Mesodermal cell (in vitro differentiated cells): ENCODE results near the gene ATXN1L.
"Not testable (repeated sequence)": the region's sequence is repeated elsewhere in the genome, so short reads cannot be mapped to it uniquely, and the experiment has no call there.

Source experiments
- H3K27ac ChIP-seq: 2 replicates; pipeline ENCODE4 v1.7.0; 2013; ENCODE audit warnings: mild to moderate bottlenecking, low read depth, low read length, moderate library complexity; ENCODE audit not compliant: severe bottlenecking
- H3K36me3 ChIP-seq: 2 replicates; pipeline ENCODE4 v1.7.1; 2013; ENCODE audit warnings: mild to moderate bottlenecking, low read length, moderate library complexity; ENCODE audit not compliant: control insufficient read depth, insufficient read depth
- H3K4me1 ChIP-seq: one replicate; pipeline ENCODE4 v1.7.1; 2013; ENCODE audit warnings: mild to moderate bottlenecking, low read length; ENCODE audit not compliant: insufficient read depth, control insufficient read depth, poor library complexity, severe bottlenecking
- H3K4me3 ChIP-seq: 2 replicates; pipeline ENCODE4 v1.7.0; 2013; ENCODE audit warnings: low read length, control low read depth, mild to moderate bottlenecking; ENCODE audit not compliant: insufficient read depth, poor library complexity, severe bottlenecking; ENCODE audit errors: extremely low read depth
- H3K9me3 ChIP-seq: 2 replicates; pipeline ENCODE4 v1.7.1; 2013; ENCODE audit warnings: mild to moderate bottlenecking, low read length, moderate library complexity; ENCODE audit not compliant: control insufficient read depth
- WGBS, 2 experiments: methylation state at CpG; one replicate each; pipeline ENCODE4 v1.1.5; 2013; ENCODE audit warnings: missing lambda C conversion rate in 2 of 2; ENCODE audit not compliant: insufficient coverage in 2 of 2; 5-methylcytosine and 5-hydroxymethylcytosine counted together

ATXN1L gene

GRCh38 chr16:71894229-71894920 lies 48.6 kb downstream of the ATXN1L start:
- Histone ChIP-seq H3K27ac (peak overlapping the region; percentile 94), H3K36me3 (peaks cover 26% of the 10 kb centered on the region), H3K4me3 (peak overlapping the region; percentile 100), H3K9me3 (no peaks in the 10 kb centered on the region), H3K4me1 (peaks cover 3% of the 10 kb centered on the region)
- WGBS, 2 experiments, result 2% methylated on average over 25 to 27 of the region's 31 CpGs

- H3K4me3 ChIP-seq, result peak within 1 kb of the TSS; percentile 100
- peaks cover 3% of the 10 kb centered on the region for H3K4me1 ChIP-seq
- peak within 1 kb of the TSS; percentile 94 for H3K27ac ChIP-seq
- H3K9me3 ChIP-seq, result no peaks in the 10 kb centered on the region
- WGBS, 2 experiments, result 0 to 1% methylated on average over 58 to 62 of the region's 67 CpGs
- H3K36me3 ChIP-seq, result peaks cover 27% of the 10 kb centered on the region
These were observed 49.3 kb downstream of the ATXN1L start, which contains the start of gene IST1 for GRCh38 chr16:71894921-71895678. TSS of gene IST1 (plus strand) at chr16:71895531. CDS start at chr16:71915641, 20,110 bp downstream.

GRCh38 chr16:71895679-71896365 lies 50.0 kb downstream of the ATXN1L start:
- Histone ChIP-seq H3K27ac (peak overlapping the region; percentile 94), H3K36me3 (peaks cover 29% of the 10 kb centered on the region), H3K4me3 (peak overlapping the region; percentile 100), H3K4me1 (peaks cover 3% of the 10 kb centered on the region), H3K9me3 (no peaks in the 10 kb centered on the region)
- 0% methylated on average over 35 to 36 of the region's 44 CpGs for WGBS, 2 experiments

- Histone ChIP-seq H3K36me3 (peaks cover 29% of the 10 kb centered on the region), H3K27ac (no peak overlapping the region), H3K4me1 (peaks cover 6% of the 10 kb centered on the region), H3K4me3 (peak overlapping the region; percentile 100), H3K9me3 (no peaks in the 10 kb centered on the region)
- 62 to 76% methylated on average over 3 to 4 of the region's 15 CpGs for WGBS, 2 experiments
These were observed 51.1 kb downstream of the ATXN1L start for GRCh38 chr16:71896764-71897368.

- Histone ChIP-seq H3K27ac (no peak overlapping the region), H3K36me3 (peaks cover 42% of the 10 kb centered on the region), H3K4me3 (no peak overlapping the region), H3K4me1 (peaks cover 5% of the 10 kb centered on the region), H3K9me3 (no peaks in the 10 kb centered on the region)
- 100% methylated on average over 2 to 3 of the region's 4 CpGs for WGBS, 2 experiments
These were observed 53.4 kb downstream of the ATXN1L start for GRCh38 chr16:71899171-71899570.

- H3K4me3 ChIP-seq, result no peak overlapping the region
- peaks cover 33% of the 10 kb centered on the region for H3K36me3 ChIP-seq
- no peak overlapping the region for H3K27ac ChIP-seq
These were observed 57.0 kb downstream of the ATXN1L start for GRCh38 chr16:71902656-71903365.

GRCh38 chr16:71903608-71904007 lies 57.8 kb downstream of the ATXN1L start:
- Histone ChIP-seq H3K36me3 (peaks cover 31% of the 10 kb centered on the region), H3K9me3 (no peaks in the 10 kb centered on the region), H3K27ac (no peak overlapping the region), H3K4me3 (no peak overlapping the region), H3K4me1 (peaks cover 5% of the 10 kb centered on the region)
- 100% methylated on average over 1 of the region's 2 CpGs; no CpG with 5 or more reads in 1 of the 2 experiments for WGBS, 2 experiments

More at GRCh38 chr16:71902656-71903365, 57.0 kb downstream of the ATXN1L start:
- Histone ChIP-seq H3K4me1 (peaks cover 5% of the 10 kb centered on the region), H3K9me3 (no peaks in the 10 kb centered on the region)
- WGBS, 2 experiments, result 89 to 100% methylated on average over 1 of the region's 5 CpGs

- WGBS, 2 experiments, result 87 to 94% methylated on average over 3 to 7 of the region's 9 CpGs
- H3K36me3 ChIP-seq, result peaks cover 33% of the 10 kb centered on the region
- peaks cover 5% of the 10 kb centered on the region for H3K4me1 ChIP-seq
These were observed 58.5 kb downstream of the ATXN1L start for GRCh38 chr16:71904239-71904638.

GRCh38 chr16:71905765-71906164 lies 60.0 kb downstream of the ATXN1L start:
- not testable (repeated sequence) for H3K4me1 ChIP-seq, H3K27ac ChIP-seq, H3K4me3 ChIP-seq, H3K9me3 ChIP-seq
- WGBS, 2 experiments, result 85 to 98% methylated on average over 4 of the region's 6 CpGs
- H3K36me3 ChIP-seq, result peaks cover 35% of the 10 kb centered on the region

More at GRCh38 chr16:71904239-71904638, 58.5 kb downstream of the ATXN1L start:
- H3K4me3 ChIP-seq, result no peak overlapping the region
- H3K27ac ChIP-seq, result no peak overlapping the region
- no peaks in the 10 kb centered on the region for H3K9me3 ChIP-seq
